Left lung (tissue), 10 donors: ENCODE measurements around the gene OR2G2. TPM values are rescaled to one million over a fixed set of nuclear protein-coding genes. Genes with fewer than 3 reads are reported as not detected.

Experiments used
- ATAC-seq: fragments of 200-7000 bp; cut with Tn5 transposase; one replicate; pipeline ENCODE4 v1.9.1; 2020; ENCODE audit warnings: moderate library complexity
- DNase-seq, 4 donors: peaks; one replicate each; pipeline ENCODE4 v3.0.0-alpha.2; 2013 to 2020
- H3K27ac ChIP-seq, 2 donors: fragments of 200-600 bp; sonication (generic) in 1 of 2; one replicate each; pipeline versions ENCODE4 v1.5.0 to v1.8.0; 2020 to 2021
- H3K27me3 ChIP-seq, 2 donors: fragments of 200-600 bp; sonication (generic) in 1 of 2; one replicate each; pipeline versions ENCODE4 v1.5.0 to v1.8.0; 2020 to 2021
- H3K36me3 ChIP-seq, 2 donors: fragments of 200-600 bp; sonication (generic) in 1 of 2; one replicate each; pipeline versions ENCODE4 v1.5.0 to v1.8.0; 2020 to 2021
- H3K4me1 ChIP-seq, 2 donors: fragments of 200-600 bp; one replicate each; pipeline ENCODE4 v1.8.0; 2021
- H3K4me3 ChIP-seq, 2 donors: fragments of 200-600 bp; sonication (generic) in 1 of 2; one replicate each; pipeline versions ENCODE4 v1.5.0 to v1.8.0; 2020 to 2021; ENCODE audit warnings: mild to moderate bottlenecking in 1 of 2
- H3K9me3 ChIP-seq, 2 donors: fragments of 200-600 bp; sonication (generic) in 1 of 2; one replicate each; pipeline versions ENCODE4 v1.5.0 to v1.8.0; 2020 to 2021
- CTCF ChIP-seq, 2 donors: fragments of 200-600 bp; sonication (generic) in 1 of 2; IDR thresholded peaks; one replicate each; pipeline versions ENCODE4 v1.5.0 to v1.8.0; 2021; ENCODE audit warnings: antibody characterized with exemption in 2 of 2
- intact Hi-C, 2 donors: fragments of 100-400 bp; cut with DNase I; formaldehyde crosslinking; loops; one replicate each; pipeline versions ENCODE4 v1.11.2 to v1.14.2; 2022
- polyA plus RNA-seq, 6 donors: library from polyadenylated mRNA; unstranded; fragments of 120-200 nt; gene quantifications; one replicate each; pipeline ENCODE4 v1.2.1, GENCODE V29; 2013; ENCODE audit not compliant: insufficient read length in 6 of 6
- total RNA-seq, 2 donors: library from RNA; stranded (reverse); fragmentation: NEBNext Ultra II Directional; extraction: Animal tissue kit (Norgen Biotek cat#: 25700); gene quantifications; one replicate each; pipeline ENCODE4 v1.2.1, GENCODE V29; 2021
- donor health status: DM: no; HTN: yes; CAD: no.
- donor health status: DM: no; HTN: no; CAD: no.

Gene OR2G2
- total and polyA plus RNA-seq, 8 donors = not detected

DNA sequence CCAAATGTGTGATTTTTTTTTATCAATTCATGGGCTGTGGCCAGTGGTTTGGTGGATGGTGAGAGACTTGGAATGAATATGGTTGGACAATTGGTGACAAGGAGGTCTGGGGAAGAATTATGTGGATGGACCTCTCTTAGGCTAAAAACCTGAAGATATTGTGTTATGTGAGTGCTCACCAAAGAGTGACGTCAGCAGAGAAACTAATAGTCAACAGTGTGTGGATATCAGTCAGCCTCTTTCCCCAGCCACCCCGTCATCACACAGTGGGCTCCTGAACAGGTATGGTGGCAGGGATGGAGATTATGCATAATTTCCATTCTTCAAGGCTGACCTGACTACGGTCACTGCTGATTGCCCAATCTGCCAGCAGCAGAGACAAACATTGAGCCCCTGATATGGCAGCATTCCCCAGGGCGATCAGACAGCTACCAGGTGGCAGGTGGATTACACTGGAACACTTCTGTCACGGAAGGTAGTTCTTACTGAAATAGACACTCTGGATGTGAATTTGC, 9.2 kb upstream of the OR2G2 start:
- Histone ChIP-seq H3K27ac (no peak overlapping the region), H3K36me3 (no peaks in the 10 kb centered on the region), H3K4me3 (no peak overlapping the region), H3K4me1 (no peaks in the 10 kb centered on the region), H3K9me3 (no peaks in the 10 kb centered on the region), H3K27me3 (no peaks in the 10 kb centered on the region)
- TF ChIP-seq CTCF (IDR thresholded peaks at IDR 0.05) = no peak
- intact Hi-C loops = no loop called here
- DNase-seq (no peak), ATAC-seq (no peak)

DNA sequence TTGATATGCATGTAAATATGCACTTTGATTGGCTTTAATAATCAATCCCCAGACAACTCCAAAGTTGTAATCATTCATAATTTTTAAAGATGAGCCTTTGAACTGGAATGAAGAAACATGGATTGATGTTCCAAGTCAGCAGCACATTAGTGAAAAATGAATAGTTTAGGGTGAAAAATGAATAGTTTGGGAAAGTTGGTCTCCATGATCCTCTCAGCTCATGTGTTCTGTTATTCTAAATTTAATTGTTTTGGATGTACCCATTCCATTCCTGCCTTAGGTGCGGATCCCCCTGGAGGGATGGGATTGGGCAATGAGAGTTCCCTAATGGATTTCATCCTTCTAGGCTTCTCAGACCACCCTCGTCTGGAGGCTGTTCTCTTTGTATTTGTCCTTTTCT, 17.1 kb downstream of the OR2G2 start, which contains the start of gene OR2G3:
TSS of gene OR2G3 (plus strand) at position 301 of the 400 bp plus-strand sequence. CDS start at position 301, 0 bp downstream.
- Histone ChIP-seq H3K9me3 (no peaks in the 10 kb centered on the region), H3K27me3 (no peaks in the 10 kb centered on the region), H3K36me3 (no peaks in the 10 kb centered on the region), H3K4me1 (no peaks in the 10 kb centered on the region), H3K27ac (no peak within 1 kb of the TSS), H3K4me3 (no peak within 1 kb of the TSS)
- intact Hi-C loops = no loop called here
- no peak for TF ChIP-seq CTCF (IDR thresholded peaks at IDR 0.05)
- no peak for ATAC-seq
- DNase-seq = no peak

DNA sequence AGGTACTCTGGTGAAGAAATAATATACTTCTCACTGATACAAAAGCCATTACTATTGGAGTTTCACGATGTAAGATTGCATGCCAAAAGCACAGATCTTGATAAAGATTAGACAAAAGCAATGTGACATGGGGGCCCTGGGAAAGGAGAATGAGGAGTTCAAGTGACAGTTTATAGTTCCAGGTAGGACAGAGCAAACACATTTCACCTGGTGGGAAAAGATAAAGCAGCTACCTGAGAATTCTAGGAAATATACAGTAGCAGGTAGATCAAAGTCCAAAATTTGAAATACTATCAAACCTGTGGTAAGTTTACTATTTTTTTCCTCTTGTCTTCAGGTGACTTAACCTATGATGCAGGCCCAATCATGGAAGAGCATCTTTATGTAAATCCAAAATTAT, 25.2 kb downstream of the OR2G2 start:
- TF ChIP-seq CTCF (IDR thresholded peaks at IDR 0.05) = no peak
- intact Hi-C loops = no loop called here

DNA sequence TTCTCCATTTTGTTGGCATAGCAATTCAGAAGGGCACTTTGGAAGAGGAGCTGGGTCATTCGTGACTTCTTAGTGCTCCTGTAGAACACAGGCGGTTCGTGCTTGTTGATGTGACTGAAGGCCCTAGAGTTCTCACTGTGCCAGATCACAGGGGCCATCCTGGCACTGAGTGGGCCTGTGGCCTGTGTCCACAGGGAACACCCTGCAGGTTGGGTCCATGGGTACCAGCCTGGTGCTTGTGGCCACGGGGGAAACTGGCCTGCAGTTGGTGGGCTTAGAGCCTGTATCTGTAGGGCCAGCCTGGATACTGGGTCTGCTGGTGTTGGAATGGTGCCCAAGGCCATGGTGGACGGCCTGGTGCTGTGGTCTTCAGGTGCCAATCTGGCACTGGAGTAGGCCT, 26.5 kb downstream of the OR2G2 start:
- DNase-seq (no peak), ATAC-seq (no peak)
- H3K36me3 ChIP-seq = no peaks in the 10 kb centered on the region
- no peak overlapping the region for H3K27ac ChIP-seq
- no peaks in the 10 kb centered on the region for H3K4me1 ChIP-seq
- intact Hi-C loops = no loop called here
- no peak overlapping the region for H3K4me3 ChIP-seq
- no peak for TF ChIP-seq CTCF (IDR thresholded peaks at IDR 0.05)
- H3K27me3 ChIP-seq = no peaks in the 10 kb centered on the region
- peaks cover 0 to 2% of the 10 kb centered on the region in 2 donors for H3K9me3 ChIP-seq

More for the DNA sequence above, 25.2 kb downstream of the OR2G2 start:
- no peak for DNase-seq
- ATAC-seq = no peak
- H3K27ac ChIP-seq = no peak overlapping the region
- H3K4me3 ChIP-seq = no peak overlapping the region
- no peaks in the 10 kb centered on the region for H3K4me1 ChIP-seq
- H3K36me3 ChIP-seq = no peaks in the 10 kb centered on the region
- H3K9me3 ChIP-seq = peaks cover 0 to 2% of the 10 kb centered on the region in 2 donors
- no peaks in the 10 kb centered on the region for H3K27me3 ChIP-seq

- ATAC-seq (no peak), DNase-seq (no peak)
- no peak overlapping the region for H3K27ac ChIP-seq
- H3K27me3 ChIP-seq = no peaks in the 10 kb centered on the region
- peaks cover 0 to 8% of the 10 kb centered on the region in 2 donors for H3K9me3 ChIP-seq
- intact Hi-C loops = no loop called here
- H3K4me1 ChIP-seq = no peaks in the 10 kb centered on the region
- no peaks in the 10 kb centered on the region for H3K36me3 ChIP-seq
- no peak overlapping the region for H3K4me3 ChIP-seq
- TF ChIP-seq CTCF (IDR thresholded peaks at IDR 0.05) = no peak
Measured at GRCh38 chr1:247627951-247628350, 39.8 kb downstream of the OR2G2 start.
